ENCODE results near the gene TNRC6C.

The TNRC6C gene

DNA sequence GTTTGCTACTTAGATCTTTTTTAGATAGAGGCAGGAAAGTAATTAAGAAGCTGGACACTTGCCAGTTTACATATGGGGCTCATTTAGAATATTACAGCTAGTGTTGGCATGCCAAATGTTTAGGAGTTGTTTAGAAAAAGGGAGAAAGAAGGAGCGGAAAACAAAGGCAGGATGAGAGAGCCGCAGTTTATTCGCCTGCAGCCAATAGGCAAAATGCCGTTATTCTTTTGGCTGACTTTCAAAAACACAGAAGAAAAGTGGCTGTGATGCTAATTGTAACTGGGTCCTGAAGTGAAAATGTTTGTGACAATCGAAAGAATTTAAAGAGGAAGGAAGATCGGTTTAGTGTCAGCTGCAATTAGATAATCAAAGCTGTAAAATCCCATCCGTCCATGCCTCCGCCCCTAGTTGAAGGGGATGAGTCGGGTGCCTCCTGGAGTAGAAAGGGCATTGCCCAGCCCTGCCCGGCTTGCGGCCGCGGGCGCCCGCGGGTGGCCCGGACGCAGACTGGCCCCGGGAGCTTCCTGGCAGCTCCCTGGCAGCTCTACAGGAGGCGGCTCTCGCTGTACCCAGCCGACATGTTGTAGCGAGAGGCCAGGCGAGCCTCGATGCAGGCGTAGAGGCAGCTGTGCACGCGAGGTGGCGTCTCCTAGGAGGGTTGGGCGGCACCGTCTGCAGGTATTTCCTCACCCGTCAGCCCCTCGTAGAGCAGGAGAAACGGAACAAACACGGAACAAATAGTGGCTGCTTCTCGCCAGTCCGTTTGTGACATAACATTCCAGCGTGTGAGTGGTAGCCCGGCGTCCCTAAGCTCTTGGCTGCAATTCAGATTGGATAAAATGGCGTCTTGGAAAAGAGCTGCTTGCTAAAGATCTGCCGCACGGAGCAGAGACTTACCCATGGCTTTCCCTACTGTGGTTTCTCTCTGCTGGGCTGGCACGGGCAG is 82.2 kb downstream of the TNRC6C start:
- H3K4me3 Mint-ChIP-seq, result peak overlapping the region; percentile 20 to 69 (median 49)
- peaks cover 68% of the 10 kb centered on the region for H3K4me1 Mint-ChIP-seq
- H3K9me3 Mint-ChIP-seq, result peaks cover 5% of the 10 kb centered on the region

DNA sequence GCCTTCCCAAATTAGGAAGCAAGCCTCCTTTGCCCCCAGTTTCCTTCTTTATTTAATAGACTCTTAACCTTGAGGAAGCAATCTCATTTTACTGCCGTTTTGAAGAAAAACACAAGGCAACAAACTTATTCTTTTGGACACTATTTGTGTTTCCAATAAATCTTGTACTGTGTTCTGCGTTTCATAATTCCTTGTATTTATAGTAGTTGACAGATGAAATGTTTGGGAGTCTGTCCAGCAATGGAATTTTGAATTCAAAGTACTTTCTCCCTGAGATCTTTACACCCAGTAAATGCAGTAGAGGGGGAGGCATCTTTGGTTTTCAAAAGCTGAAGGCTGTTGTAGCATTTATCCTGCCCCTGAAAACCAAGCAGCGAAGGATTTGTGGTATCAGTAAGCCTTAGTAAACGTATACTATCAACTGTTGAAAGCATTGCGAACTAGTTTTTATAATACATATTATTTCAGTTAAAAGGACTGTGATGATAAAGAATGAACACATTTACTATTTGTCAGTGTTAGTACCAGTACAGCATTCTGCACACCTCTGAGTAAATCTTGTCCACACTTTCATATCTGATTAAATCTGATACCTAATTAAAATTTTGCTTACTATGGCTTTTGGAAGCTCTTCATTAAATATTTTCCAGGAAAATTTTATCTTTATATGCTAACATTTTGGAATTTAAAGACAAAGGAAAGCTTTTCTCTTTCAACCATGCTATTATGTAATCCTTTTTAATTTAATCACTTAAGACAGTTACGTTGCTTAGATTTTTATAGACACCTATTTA is 83.1 kb downstream of the TNRC6C start:
- no peaks in the 10 kb centered on the region for H3K27me3 Mint-ChIP-seq (ENCODE audit: low read depth)
- peaks cover 5% of the 10 kb centered on the region for H3K9me3 Mint-ChIP-seq
- TF ChIP-seq, protein P1, sequence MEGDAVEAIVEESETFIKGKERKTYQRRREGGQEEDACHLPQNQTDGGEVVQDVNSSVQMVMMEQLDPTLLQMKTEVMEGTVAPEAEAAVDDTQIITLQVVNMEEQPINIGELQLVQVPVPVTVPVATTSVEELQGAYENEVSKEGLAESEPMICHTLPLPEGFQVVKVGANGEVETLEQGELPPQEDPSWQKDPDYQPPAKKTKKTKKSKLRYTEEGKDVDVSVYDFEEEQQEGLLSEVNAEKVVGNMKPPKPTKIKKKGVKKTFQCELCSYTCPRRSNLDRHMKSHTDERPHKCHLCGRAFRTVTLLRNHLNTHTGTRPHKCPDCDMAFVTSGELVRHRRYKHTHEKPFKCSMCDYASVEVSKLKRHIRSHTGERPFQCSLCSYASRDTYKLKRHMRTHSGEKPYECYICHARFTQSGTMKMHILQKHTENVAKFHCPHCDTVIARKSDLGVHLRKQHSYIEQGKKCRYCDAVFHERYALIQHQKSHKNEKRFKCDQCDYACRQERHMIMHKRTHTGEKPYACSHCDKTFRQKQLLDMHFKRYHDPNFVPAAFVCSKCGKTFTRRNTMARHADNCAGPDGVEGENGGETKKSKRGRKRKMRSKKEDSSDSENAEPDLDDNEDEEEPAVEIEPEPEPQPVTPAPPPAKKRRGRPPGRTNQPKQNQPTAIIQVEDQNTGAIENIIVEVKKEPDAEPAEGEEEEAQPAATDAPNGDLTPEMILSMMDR (IDR thresholded peaks at IDR 0.05; ENCODE audit: unreplicated experiment in 3 of 3), result no peak
- H3K4me1 Mint-ChIP-seq, result peaks cover 62% of the 10 kb centered on the region
- H3K4me3 Mint-ChIP-seq, result peak overlapping the region; percentile 20 to 69 (median 49)
- H3K36me3 Mint-ChIP-seq (ENCODE audit: low read depth), result peaks cover 52% of the 10 kb centered on the region
- H3K27ac Mint-ChIP-seq, result peak overlapping the region; percentile 85 to 99 (median 94)

More for the DNA sequence above, 82.2 kb downstream of the TNRC6C start:
- no peaks in the 10 kb centered on the region for H3K27me3 Mint-ChIP-seq (ENCODE audit: low read depth)
- peaks cover 50% of the 10 kb centered on the region for H3K36me3 Mint-ChIP-seq (ENCODE audit: low read depth)
- H3K27ac Mint-ChIP-seq, result peak overlapping the region; percentile 85 to 99 (median 94)
- TF ChIP-seq, protein P1 (IDR thresholded peaks at IDR 0.05; ENCODE audit: unreplicated experiment in 3 of 3), result no peak

DNA sequence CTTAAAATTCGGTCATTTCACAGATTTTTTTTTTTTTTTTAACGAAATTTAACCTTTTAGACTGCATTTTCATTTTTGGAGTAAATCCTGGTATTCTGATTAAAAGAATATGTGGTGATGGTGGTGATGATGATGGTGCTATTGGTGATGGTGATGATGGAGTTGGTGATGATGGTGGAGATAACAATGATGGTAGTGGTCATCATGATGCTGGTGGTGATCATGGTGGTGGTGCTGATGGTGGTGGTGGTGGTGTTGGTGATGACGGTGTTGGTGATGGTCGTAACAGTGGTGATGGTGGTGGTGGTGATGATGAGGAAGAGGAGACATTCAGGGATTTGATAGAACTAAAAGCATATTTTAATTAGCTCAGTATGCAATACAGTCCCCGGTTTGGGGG is 84.0 kb downstream of the TNRC6C start:
- peaks cover 59% of the 10 kb centered on the region for H3K4me1 Mint-ChIP-seq
- H3K4me3 Mint-ChIP-seq, result no peak overlapping the region
- H3K9me3 Mint-ChIP-seq, result peaks cover 6% of the 10 kb centered on the region
- no peaks in the 10 kb centered on the region for H3K27me3 Mint-ChIP-seq (ENCODE audit: low read depth)
- TF ChIP-seq, protein P1 (IDR thresholded peaks at IDR 0.05; ENCODE audit: unreplicated experiment in 3 of 3), result no peak
- peaks cover 48% of the 10 kb centered on the region for H3K36me3 Mint-ChIP-seq (ENCODE audit: low read depth)
- peak overlapping the region in 2 of 3 experiments; percentile 1 to 3 for H3K27ac Mint-ChIP-seq

DNA sequence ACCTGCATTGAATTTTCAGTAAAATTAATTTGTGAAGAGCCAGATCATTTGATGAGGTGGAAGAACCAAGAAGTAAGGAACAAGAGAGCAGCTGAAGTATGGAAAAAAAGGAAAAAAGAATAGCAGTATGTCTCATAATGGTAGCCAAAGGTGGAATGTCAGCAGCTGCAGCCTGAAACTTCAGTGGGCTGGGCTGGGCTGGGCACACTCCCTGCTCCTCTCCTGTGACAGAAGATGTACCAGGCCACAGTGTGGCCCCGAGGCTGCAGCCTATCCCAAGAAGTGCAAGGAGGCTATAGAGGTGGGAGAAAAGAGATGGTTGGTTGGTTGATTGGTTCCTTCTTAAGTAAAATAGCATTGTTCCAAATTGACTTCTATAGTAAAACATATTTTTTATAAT is 84.5 kb downstream of the TNRC6C start:
- peaks cover 54% of the 10 kb centered on the region for H3K4me1 Mint-ChIP-seq
- H3K9me3 Mint-ChIP-seq, result peaks cover 6% of the 10 kb centered on the region
- TF ChIP-seq, protein P1 (IDR thresholded peaks at IDR 0.05; ENCODE audit: unreplicated experiment in 3 of 3), result no peak
- no peaks in the 10 kb centered on the region for H3K27me3 Mint-ChIP-seq (ENCODE audit: low read depth)
- peaks cover 46% of the 10 kb centered on the region for H3K36me3 Mint-ChIP-seq (ENCODE audit: low read depth)
- peak overlapping the region in 1 of 3 experiments; percentile 1 for H3K27ac Mint-ChIP-seq
- H3K4me3 Mint-ChIP-seq, result no peak overlapping the region

DNA sequence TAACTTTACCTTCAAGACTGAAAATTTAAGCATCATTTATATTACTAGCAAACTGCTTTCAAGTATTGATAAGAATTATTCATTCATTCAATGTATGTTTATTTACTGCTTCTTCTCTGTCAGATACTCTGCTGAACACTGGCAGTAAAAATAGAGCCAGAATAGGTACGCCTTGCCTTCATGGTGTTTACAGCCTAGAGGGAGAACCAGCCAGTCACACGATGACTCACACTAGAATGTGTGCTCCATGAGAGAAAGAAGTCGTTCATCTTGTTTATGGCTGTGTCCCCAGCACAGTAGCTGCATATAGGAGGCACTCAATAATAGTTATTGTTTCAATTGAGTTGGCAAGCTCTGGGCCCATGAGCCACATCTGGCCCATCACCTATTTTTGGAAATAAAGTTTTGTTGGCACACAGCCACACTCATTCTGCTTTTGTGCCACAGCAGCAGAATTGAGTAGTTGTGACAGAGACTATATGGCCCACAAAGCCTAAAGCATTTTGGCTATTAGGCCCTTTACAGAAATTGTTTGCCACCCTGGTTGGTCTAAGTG is 85.9 kb downstream of the TNRC6C start:
- Mint-ChIP-seq H3K27me3 (ENCODE audit: low read depth) (no peaks in the 10 kb centered on the region), H3K27ac (no peak overlapping the region), H3K4me1 (peaks cover 45% of the 10 kb centered on the region), H3K9me3 (peaks cover 6% of the 10 kb centered on the region), H3K4me3 (no peak overlapping the region), H3K36me3 (ENCODE audit: low read depth) (peaks cover 57% of the 10 kb centered on the region)
- TF ChIP-seq, protein P1 (IDR thresholded peaks at IDR 0.05; ENCODE audit: unreplicated experiment in 3 of 3), result no peak

Measured in nephron (organoid).